NCI-H1092 (cell line): ENCODE data around the gene PHTF2.
A peak's percentile ranks its signal among the peaks of the same experiment; 100 is the strongest.
"Not testable (repeated sequence)": the region's sequence is repeated elsewhere in the genome, so short reads cannot be mapped to it uniquely, and the experiment has no call there.

Source experiments
- DNase-seq: peaks from one replicate; lab custom pipeline; 2025; lab: John Stamatoyannopoulos, UW

The PHTF2 gene

DNA sequence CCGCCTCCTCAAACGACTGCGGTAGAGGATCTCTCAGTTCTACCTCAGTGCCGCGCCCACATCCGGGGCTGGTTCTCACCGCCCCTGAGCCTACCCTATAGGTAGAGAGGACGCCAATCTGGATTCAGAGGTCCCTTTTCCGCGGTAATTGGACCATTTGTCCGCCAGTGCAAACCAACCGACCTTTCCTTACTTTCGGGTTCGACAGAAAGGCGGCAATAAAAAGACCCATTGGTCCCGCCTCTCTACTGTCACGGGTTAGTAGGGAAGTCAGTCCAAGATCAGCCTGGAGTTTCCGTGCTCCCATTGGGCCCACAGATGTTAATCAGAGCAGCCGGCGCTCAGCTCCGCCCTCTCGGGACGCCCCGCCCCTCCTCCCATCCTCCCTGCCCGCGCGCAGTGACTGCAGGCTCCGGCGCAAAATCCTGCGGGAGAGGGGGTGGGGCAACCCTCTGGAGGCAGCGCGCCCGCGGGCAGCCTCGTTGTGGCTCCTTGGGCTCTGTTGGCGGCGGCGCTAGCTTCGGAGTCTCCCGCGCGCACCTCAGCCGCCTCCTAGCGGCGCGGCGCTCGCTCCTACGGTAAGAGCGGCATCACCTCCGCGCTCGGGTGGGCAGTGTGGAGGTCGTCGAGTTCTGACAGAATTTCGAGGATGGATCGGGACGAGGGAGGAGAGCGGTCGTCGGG lies at the start of gene PHTF2, which contains the start of gene TMEM60:
Gene PHTF2, plus strand, starts transcription at position 380 of the 684 bp plus-strand sequence.
Gene TMEM60, minus strand, starts transcription at position 41 of the 684 bp plus-strand sequence. CDS start 4,061 bp downstream, outside the sequence.
- peak; percentile 100 for DNase-seq

DNA sequence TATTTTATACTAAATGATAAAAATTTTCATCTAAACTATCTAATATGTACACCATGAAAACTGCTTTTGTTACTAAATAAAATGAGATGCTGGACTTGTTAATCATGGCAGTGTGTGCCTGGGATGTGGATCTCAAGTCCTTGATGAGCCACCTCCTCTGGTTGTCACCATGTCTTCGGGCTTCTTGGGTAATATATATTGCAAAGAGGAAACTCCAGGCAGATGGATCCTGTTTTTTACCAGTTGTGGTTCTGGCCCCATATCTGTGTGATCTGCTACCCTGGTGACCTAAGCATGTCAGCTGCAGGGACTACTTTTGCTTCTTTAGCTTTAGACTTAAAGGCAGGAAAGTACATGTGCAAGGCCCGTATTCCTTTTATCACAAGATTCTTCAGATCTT lies 46.6 kb upstream of the PHTF2 start:
- no peak for DNase-seq

DNA sequence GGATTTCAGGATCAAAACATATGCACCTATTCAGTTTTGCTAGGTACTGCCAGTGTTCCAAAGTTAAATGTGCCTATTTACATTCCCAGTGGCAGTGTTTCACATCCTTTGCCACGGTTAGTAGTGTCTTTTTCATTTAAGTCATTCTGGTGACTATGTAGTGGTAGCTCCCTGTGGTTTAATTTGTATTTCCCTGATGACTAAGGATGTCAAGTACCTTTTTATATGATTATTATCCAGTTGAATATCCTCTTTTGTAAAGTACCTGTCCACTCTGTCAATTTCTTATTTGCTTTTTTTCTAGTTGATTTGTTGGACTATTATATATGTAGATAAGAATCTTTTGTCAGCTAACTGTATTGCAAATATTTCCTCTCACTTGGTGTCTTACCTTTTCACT lies 45.4 kb upstream of the PHTF2 start:
- DNase-seq, result no peak

GRCh38 chr7:77757589-77757988 lies 41.0 kb upstream of the PHTF2 start:
- DNase-seq, result no peak

GRCh38 chr7:77759294-77759889 lies 39.2 kb upstream of the PHTF2 start:
- DNase-seq, result peak; percentile 15

DNA sequence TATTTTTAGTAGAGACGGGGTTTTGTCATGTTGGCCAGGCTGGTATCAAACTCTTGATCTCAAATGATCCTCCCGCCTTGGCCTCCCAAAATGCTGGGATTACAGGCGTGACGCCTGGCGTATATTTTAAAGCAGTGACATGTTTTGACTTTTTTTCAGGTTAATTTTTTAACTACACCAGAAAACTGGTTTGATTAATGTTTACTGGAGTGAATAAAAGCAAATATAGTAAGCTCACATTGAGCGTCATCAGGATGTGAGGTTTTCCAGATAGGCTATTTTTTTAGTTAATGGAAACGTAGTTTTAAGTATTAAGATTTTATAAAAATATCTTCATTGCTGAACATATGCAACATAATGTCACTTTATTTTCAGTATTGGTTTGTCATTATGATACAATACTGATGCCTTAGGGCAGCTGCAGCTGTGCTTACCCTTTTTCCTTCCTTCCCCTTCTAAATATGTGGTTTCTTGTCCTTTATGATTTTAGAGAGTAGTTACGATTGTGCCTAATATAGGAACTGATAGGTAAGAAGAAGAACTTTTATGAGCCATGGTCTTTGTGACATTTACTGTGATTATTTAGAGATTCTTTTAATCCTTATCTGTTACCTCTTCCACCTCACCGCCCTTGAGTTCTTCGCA lies 37.6 kb upstream of the PHTF2 start:
- DNase-seq, result no peak

DNA sequence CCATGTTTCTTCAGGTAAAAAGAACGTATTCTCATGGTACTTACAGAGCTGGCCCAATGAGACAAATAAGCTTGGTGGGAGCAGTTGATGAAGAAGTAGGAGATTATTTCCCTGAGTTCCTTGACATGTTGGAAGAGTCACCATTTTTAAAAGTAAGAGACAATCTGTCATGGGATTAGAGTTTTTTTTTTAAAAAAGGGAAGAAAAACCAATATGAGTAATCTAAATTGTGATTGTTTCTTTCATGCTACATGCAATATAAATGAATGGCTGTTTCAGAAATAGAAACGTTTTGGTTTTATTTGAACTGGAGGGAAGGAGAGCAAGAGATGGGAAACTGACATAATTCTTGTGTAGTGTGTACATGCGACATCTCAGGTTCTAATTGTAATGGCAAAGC lies 33.1 kb upstream of the PHTF2 start:
- no peak for DNase-seq

DNA sequence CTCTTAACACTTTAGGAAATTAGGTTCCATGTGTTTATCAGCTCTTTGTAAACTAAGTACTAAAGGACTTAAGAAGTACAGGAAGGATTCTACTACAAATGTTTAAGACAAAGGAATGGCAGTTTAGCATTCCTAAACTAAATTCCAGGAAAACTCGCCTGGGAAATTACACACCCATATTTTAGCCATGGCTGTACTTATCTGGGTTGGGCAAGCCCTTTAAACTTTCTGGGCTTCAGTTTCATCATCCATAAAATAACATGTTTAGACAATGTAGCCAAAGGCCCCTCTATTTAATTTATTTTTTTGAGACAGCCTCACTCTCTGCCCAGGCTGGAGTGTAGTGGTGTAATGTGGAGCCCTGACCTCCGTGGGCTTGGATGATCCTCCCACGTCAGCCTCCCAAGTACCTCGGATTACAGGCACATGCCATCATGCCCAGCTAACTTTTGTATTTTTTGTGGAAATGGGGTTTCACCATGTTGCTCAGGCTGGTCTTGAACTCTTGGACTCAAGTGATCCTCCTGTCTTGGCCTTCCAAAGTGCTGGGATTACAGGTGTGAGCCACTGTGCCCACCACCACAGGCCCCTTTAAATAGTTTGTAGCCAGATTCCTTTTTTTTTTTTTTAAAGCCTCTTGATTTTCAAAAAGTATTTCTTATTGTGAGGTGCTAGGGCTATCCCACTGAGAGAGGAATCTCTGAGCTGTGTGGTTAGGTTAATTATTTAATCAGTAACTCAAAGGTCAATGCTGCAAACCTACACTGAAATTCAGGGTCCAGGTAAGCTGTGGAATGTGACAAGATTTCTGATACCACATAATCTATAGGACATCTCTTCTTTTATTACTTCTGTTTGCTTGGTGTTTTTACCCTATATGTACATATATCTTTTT lies 32.4 kb upstream of the PHTF2 start:
- DNase-seq, result no peak

DNA sequence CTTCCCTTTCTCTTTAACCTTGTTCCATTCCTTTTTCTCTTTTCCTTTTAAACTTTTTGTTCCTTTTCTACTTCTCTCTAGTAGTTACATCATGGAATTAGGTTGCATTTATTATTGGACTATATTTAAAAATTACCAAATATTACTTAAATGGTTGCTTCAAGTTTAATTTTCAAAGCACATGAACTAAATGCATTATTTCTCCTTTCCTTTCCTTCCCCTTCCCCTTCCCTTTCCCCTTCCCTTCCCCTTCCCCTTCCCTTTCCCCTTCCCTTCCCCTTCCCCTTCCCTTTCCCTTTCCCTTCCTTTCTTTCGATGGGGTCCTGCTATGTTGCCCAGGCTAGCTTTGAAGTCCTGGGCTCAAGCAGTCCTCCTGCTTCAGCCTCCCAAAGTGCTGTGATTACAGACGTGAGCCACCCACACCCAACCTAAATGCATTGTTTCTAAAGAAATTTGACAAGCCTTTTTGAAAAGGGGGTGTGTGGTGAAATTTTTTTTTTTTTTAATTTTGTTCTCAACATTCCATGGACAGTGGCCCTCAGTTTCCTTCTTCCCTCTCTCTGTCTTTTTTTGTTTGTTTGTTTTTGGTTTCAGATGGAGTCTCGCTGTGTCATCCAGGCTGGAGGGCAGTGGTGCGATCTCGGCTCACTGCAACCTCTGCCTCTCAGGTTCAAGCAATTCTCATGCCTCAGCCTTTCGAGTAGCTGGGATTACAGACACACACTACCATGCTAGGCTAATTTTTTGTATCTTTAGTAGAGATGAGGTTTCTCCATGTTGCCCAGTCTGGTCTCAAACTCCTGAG lies 31.6 kb upstream of the PHTF2 start:
- DNase-seq, result no peak

GRCh38 chr7:77770316-77770715 lies 28.3 kb upstream of the PHTF2 start:
- DNase-seq, result no peak

DNA sequence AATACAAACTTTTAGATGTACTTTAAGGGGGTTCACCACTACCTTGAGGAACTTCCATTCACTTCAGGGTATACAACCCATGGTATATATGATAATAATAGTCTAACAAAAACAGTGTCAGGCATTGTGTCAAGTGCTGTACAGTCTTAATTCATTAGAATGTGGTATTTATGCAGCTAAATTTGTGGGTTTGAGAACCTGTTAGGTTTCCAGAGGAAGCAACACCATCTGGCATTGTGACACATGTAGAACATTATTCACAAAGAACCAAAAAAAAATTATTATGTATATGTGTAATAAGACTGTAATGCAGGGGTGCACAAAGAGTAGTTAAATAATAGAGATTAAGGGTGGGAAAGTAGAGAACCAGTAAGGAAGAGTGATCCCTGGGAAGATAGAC lies 26.7 kb upstream of the PHTF2 start:
- no peak for DNase-seq

DNA sequence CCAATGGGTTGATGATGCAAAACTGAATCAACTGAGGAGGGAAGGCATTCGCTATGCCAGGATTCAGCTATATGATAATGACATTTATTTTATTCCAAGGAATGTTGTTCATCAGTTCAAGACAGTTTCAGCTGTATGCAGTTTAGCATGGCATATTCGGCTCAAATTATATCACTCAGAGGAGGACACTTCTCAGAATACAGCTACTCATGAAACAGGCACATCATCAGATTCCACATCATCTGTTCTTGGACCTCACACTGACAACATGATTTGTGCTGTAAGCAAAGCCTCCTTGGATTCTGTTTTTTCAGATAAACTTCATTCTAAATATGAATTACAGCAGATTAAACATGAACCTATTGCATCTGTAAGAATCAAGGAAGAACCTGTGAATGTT lies 20.0 kb upstream of the PHTF2 start:
- DNase-seq, result no peak

DNA sequence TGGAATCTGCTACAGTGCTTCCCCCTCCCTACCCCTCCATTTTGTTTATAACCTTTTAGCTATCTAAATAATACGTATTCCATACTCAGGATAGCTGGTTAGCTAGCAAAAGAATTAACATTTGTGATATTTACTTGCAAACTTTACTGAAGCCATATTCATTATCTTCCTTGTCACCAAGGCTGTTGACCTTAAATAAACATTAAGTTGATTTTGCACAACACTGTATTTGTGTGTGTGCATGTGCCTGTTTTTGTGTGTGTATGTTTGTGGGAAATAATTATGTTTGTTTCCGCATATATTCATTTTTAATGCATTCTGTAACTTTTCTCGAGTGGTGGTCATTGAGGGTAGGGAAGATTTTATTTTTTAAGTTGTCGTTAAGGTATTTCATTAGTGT lies 16.2 kb upstream of the PHTF2 start:
- no peak for DNase-seq

GRCh38 chr7:77783111-77783510 lies 15.5 kb upstream of the PHTF2 start:
- no peak for DNase-seq

- no peak for DNase-seq
Measured at GRCh38 chr7:77783545-77783944, 15.0 kb upstream of the PHTF2 start.

- not testable (repeated sequence) for DNase-seq
Measured at GRCh38 chr7:77784426-77784825, 14.1 kb upstream of the PHTF2 start.

DNA sequence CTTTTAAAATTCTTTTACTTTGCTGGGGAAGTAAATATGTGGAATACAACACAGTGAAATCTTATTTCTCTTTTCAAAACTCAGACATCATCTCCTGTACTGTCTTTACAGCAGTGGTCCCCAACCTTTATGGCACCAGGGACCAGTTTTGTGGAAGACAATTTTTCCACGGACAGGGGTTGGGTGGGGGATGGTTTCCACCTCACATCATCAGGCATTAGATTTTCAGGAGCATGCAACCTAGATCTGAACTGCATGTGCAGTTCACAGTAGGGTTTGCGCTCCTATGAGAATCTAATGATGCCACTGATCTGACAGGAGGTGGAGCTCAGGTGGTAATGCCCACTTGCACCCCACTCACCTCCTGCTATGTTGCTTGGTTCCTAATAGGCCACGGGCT lies 12.6 kb upstream of the PHTF2 start:
- DNase-seq, result no peak

DNA sequence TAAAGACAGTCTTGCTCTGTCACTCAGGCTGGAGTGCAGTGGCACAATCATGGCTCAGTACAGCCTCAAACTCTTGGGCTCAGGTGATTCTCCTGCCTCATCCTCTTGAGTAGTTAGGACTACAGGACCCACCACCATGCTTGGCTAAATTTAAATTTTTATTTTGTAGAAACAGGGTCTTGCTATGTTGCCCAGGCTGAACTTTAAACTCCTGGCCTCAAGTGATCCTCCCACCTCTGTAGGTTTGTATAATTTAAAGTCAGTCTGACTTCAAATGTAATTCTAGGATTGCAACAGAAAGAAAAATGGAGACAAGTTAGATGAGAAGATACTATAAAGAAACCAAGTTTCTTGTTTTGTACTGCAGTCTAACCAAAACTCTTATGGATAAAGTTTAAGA lies 11.8 kb upstream of the PHTF2 start:
- DNase-seq, result no peak

DNA sequence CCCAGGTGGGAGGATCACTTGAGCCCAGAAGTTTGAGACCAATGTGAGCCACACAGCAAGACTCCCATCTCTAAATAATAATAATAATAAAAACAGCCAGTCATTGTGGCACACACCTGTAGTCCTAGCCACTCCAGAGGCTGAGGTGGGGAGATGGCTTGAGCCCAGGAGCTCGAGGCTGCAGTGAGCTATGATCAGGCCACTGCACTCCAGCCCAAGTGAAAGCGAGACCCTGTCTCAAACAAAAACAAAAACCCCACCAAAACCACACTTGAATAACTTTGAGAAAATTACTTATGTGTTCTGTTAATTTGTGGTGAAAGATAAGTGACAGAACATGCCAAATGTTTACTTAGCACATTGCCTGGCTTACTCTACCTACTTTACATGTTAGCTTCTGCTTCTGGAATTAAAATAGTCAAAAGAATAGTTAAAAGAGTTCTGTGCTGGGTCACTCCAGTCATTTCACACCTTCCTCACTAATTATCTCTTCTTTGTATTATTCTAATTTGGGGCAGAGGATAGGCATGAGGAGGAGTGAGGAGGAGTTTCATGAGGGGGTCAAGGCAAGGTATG lies 10.2 kb upstream of the PHTF2 start:
- no peak for DNase-seq

GRCh38 chr7:77791336-77791735 lies 7.2 kb upstream of the PHTF2 start:
- DNase-seq, result peak; percentile 8

DNA sequence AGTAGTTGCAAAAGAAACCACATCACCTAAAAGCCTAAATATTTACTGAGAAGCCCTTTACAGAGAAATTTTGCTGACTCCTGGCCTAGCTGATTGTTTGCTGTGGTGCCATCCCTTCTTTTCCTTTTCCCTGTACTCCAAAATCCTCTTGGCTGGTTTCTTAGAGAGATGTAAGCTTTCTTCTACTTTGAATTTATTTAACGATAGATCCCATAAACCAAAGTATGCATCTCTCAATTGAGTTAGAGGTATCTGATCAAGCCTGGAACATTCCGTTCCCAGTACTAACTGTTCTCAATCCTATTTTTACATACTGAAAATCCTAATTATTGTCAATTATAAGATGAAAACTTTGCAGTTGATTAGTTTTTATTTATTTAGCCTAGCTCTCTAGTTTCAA lies 6.6 kb upstream of the PHTF2 start:
- no peak for DNase-seq
